Activated CD4-positive, CD25-positive, alpha-beta regulatory T cell treated with anti-CD3 and anti-CD28 coated beads, Interleukin-2, amount 50 U/mL, for 72 hours (primary cell): ENCODE measurements around the gene PSMF1.

Experiments used
- DNase-seq: peaks from one replicate; pipeline ENCODE4 v3.0.0; 2021

The PSMF1 gene, protein sequence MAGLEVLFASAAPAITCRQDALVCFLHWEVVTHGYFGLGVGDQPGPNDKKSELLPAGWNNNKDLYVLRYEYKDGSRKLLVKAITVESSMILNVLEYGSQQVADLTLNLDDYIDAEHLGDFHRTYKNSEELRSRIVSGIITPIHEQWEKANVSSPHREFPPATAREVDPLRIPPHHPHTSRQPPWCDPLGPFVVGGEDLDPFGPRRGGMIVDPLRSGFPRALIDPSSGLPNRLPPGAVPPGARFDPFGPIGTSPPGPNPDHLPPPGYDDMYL

DNA sequence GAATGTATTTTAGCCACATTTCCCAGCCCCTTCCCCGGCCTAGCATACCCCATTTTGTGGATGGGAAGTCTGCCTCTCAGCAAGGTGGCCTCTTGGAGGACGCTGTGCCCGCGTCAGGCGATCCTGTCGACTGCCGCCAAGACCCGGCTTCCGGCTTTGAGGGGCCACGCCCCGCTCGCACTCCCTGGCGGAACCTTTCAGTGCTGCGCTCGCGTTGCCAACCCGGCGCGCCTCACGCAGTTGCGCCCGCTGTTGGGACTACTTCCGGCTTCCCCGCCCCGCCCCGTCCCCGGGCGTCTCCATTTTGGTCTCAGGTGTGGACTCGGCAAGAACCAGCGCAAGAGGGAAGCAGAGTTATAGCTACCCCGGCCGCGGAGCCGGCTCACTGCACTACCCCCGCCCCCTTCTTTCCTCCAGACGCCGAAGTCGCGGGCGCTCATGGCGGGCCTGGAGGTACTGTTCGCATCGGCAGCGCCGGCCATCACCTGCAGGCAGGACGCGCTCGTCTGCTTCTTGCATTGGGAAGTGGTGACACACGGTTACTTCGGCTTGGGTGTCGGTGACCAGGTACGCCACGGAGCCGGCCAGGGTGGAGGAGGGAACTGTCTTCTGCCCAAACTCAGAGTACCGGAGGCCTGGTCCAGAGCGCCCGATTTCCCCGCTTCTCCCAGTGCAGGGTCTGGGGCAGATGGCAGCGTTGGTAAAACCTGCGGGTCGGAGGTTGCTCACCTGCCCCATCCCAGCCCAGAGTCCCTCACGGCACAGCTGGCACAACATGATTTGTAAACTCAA is at the start of gene PSMF1:
Gene PSMF1, plus strand, starts transcription at position 267 of the 792 bp plus-strand sequence. Its CDS starts 172 bp downstream, at position 439.
- peak; percentile 98 for DNase-seq

DNA sequence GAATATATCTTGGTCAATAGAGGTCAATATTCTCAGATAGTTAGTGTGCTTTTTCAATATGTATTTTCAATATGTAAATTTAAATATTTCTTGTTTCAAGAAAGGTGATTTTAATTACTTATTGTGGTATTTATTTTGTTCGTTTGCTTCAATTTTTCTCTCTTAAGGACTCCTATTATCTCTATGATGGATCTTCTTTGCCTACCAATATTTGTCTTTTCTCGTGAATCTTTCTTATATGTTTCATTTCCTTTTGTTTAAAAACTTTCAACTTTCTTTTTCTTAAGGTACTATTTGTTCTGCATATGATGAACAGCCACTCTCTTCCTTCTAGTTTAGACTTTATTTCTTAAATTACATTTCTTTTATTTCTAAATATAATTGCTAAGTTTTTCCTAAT is 46.1 kb upstream of the PSMF1 start:
- DNase-seq, result no peak

DNA sequence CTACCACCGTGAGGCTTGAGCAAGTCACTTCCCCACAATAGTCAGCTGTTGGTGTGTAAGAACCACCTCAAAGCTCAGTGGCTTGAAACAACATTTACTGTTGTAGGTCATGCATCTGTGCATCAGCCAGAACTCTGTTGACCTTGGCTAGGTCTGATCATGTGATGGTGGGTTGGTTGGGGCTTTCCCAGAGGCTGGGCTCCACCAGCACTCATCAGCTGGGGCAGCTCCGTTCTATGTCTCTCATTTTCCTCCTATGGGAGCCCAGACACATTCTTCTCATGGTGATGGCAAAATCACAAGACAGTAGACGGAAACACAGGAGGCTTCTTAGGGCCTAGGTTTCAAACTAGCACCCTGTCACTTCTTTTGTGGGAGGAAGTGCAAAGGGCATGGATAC is 42.8 kb upstream of the PSMF1 start:
- no peak for DNase-seq

DNA sequence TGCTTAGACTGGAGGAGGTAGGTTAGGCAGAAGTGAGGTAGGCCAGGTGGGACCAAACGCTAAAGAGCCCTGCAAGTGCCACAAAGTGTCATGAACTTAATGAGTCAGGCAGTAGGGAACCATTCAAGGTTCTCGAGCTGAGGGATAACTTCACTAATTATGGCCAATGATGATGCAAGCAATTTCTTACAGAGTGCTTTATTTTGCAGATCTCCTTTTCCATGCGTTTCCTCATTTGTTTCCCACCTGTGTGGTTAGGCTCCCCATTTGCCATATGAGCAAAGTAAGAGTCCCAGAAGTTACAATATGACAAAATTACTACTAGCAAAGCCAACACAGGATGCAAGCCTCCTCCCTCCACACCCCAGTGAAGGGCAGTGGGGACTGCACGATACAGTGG is 36.5 kb upstream of the PSMF1 start:
- no peak for DNase-seq

GRCh38 chr20:1083431-1084080 is 34.8 kb upstream of the PSMF1 start:
- DNase-seq, result no peak

DNA sequence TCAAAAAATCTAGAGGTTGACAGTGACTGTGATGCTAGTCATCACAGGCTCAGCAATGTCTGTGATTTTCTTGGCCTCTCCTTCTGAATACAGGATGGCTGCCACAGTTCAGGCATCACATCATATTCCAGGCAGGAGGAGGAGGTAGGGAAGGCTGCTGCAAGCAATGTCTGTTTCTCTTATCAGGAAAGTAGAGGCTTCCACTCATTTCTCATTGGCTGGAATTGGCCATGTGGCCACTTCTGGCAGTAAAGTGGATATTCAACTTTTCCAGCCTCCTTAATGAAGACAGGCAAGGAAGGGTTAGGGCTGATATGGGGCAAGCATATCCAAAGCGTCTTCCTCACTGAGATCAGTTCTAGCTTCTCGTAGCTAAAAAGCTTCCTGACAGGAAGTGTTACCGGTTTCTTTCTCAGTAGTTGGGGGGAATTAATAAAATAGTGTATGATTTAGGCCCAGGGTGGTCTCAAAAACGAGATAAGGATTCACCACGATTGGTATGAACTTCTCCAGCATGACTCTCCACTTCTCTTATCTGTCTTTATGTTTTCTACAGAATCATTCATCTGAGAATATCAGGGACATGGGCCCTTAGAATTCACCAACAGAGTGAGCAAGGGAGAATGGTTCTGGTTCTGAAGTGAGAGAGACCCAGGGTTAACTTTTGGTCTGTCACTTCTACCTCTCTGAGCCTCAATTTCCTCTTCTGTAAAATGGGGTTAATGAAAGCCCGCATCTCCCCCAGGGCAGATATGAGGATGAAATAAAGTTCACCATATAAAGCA is 32.7 kb upstream of the PSMF1 start:
- no peak for DNase-seq

GRCh38 chr20:1086277-1087213 is 31.9 kb upstream of the PSMF1 start:
- DNase-seq, result no peak

DNA sequence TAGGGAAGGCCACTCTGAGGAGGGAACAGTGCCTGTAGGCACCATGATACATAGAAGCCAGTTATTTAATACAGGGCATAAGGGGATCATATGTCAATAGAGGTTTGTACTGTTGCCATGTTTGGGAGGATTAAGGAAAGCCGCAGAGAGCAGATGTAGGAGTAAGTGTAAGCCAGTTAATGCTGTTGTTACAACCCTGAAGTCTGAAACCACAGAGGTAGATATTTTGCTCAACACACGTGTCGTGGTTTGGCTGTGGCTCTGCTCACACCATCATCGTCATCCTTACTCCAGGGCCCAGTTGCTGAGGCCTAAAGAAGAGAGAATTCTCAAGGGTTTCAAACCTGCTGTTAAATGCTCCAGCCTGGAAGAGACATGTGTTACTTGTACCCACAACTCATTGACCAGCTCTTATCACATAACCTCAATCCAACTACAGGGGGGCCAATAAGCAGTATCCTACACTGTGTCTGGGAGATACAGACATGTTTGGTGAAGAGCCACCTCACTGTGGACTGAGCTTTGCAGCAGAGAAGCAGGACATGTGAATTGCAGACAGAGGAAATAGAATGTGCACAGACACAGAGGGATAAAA is 31.0 kb upstream of the PSMF1 start:
- DNase-seq, result no peak

- DNase-seq, result no peak
Measured at GRCh38 chr20:1094751-1095150, 23.7 kb upstream of the PSMF1 start.

- DNase-seq, result no peak
Measured at GRCh38 chr20:1101533-1101932, 16.9 kb upstream of the PSMF1 start.

GRCh38 chr20:1102016-1102415 is 16.4 kb upstream of the PSMF1 start:
- no peak for DNase-seq

DNA sequence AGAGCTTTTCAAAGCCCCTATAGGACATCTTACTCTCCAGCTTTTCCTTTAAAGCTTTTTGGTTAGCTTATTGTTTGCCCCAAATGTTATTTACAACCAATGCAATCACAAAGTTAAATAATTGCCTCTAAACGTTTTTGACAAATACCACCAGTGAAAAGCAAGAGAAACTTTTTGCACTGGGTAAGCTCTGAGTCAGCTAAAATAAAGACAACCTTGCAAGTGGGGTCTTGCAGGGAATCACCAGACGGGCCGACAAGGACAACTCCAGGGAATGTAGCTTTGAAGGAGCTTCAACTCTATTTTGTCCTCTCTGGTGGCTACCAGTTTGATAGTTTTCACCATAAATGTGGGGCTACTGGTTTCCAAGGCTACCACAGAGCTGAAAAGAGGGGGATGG is 14.7 kb upstream of the PSMF1 start:
- no peak for DNase-seq

GRCh38 chr20:1105599-1106194 is 12.7 kb upstream of the PSMF1 start:
- DNase-seq, result no peak

- no peak for DNase-seq
Measured at GRCh38 chr20:1107176-1107575, 11.2 kb upstream of the PSMF1 start.

DNA sequence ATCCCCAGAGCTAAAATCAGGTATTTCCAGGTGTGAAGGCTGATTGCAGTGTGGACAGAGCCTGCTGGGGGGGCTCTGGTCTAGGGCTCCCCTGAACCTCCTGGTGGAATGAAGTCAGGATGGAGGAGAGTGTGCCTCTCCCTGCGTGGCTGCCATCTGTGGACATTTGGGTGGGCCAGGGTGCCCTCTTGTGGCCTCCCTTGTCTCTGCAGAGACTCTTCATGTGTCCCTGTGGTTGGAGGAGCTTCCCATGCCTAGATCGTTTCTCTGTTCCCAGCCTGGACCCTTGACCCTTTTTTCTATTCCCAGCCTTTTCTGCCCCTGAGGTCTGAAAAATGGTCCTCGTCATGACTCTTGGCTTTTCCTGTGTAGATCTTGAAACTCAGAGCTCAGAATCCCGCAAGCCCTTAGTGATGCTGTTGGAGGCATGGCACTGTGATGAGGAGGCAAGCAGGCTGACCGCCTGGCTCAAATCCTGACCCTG is 9.9 kb upstream of the PSMF1 start:
- peak; percentile 40 for DNase-seq

DNA sequence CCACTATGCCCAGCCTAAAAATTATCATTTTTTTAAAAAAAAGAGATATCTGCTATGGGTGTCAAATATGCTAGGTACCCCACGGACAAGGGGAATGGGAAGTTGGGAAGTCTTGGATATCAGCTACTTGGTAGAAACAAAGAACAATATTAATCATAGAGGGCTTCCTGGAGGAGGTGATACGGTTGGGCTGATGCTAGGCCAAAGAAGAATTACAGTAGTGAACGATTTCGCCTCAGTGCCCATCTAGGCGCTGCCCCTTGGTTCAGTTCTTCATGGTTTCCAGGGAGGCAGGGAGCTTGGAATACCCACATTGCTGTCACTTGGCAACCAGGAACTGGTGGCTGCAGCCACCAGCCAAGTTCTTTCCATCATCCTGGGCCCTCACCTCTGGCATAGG is 5.5 kb upstream of the PSMF1 start:
- no peak for DNase-seq

GRCh38 chr20:1118004-1118335 is 432 bp upstream of the PSMF1 start:
- DNase-seq, result no peak

DNA sequence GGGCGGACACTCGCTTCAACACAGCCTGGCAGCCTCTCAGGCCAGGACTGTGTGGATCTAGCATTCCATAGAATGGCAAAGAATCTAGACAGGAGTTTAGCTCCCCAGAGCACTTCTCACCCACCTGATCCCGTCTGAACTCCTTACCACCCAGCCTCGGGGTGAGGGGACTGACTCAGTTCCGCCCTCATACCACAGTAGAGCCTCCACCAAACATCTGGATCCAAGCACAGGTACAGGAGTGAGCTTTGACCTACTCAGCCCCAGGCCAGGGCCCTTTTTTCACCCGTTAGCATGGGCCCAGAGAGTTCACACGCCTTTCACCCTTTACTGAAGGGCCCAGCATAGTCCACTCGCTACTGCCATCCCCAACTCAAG is 715 bp downstream of the PSMF1 start:
- DNase-seq, result no peak

- DNase-seq, result no peak
Measured at GRCh38 chr20:1119524-1119923, 1.1 kb downstream of the PSMF1 start.

DNA sequence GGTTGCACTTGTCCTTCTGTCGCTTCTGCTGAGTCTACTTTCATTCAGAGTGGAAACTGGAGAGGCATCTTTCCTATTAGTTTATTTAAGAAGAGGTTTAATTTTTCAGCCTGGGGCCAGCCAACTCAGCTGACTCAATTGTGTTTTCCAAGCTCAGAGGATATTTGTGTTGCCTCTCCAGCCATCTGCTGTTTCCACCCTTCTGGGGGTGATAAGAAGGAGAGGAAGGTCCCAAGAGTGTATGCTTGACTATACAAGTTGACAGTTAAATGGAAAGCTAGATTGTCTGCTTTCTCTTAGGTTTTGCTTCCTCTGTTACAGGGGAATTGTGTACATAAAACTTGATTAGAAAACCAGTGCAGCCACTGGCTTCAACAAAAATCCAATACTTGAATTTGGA is 3.0 kb downstream of the PSMF1 start:
- no peak for DNase-seq
